ENCODE data around the gene IL12RB1. TPM values are rescaled to one million over a fixed set of nuclear protein-coding genes. Genes with fewer than 3 reads are reported as not detected.

The IL12RB1 gene
- total and polyA plus RNA-seq, 2 of the 13 experiments (the other 11 are each of a cell fraction or from before 2014, with no cell fraction given), result 0.03 to 0.04 TPM

DNA sequence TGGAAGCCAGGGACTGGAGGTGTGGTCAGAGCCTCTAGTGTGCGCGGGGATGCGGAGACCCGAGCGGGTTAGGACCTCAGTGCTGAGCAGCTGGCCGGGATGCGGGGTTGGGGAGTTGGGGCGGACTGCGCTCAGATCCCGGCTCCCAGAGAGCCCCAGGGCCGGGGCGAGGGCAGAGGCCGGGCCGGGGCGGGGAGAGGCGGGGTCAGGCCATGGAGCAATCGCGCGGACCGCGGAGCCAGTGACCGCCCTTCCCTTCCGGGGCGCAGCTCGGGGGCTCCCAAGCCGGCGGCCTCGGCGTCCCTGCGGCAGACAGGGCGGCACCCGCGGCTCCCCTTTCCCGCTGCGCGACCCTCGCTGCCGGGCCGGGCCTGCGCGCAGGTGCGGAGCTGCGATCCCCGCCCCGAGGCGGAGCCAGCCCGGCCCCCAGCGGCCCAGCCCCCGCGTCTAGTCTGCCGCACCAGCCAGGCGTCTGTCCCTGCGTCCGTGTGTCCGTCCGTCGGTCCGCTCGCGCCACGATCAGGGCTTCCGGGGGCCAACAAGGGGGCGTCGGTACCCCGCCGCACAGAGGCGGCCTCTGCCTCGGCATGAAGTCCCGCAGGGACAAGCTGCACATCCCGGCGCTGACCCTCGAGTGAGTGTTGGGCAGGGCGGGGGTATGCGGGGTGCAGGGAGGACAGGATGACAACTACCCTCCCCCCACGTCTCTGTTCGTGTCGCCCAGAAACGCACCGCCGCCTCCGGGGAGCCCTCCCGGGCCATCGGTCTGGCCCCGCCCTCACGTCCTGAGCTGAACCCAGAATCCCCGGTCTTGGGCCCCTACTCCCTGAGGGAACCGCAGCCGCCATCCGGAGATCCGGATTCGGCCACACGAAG lies 23.2 kb upstream of the IL12RB1 start (continued):
- TF ChIP-seq, protein P1, sequence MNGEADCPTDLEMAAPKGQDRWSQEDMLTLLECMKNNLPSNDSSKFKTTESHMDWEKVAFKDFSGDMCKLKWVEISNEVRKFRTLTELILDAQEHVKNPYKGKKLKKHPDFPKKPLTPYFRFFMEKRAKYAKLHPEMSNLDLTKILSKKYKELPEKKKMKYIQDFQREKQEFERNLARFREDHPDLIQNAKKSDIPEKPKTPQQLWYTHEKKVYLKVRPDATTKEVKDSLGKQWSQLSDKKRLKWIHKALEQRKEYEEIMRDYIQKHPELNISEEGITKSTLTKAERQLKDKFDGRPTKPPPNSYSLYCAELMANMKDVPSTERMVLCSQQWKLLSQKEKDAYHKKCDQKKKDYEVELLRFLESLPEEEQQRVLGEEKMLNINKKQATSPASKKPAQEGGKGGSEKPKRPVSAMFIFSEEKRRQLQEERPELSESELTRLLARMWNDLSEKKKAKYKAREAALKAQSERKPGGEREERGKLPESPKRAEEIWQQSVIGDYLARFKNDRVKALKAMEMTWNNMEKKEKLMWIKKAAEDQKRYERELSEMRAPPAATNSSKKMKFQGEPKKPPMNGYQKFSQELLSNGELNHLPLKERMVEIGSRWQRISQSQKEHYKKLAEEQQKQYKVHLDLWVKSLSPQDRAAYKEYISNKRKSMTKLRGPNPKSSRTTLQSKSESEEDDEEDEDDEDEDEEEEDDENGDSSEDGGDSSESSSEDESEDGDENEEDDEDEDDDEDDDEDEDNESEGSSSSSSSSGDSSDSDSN (CRISPR knock-in tag; IDR thresholded peaks at IDR 0.05), result peak; percentile 93
- TF ChIP-seq SUZ12 (IDR thresholded peaks at IDR 0.05; ENCODE audit: low read depth, low read length), result no peak
- no peak for TF ChIP-seq FOXO1 (CRISPR knock-in tag; IDR thresholded peaks at IDR 0.05)
- peak; percentile 61 for TF ChIP-seq RXRA (CRISPR knock-in tag; IDR thresholded peaks at IDR 0.05)
- TF ChIP-seq, protein P2, sequence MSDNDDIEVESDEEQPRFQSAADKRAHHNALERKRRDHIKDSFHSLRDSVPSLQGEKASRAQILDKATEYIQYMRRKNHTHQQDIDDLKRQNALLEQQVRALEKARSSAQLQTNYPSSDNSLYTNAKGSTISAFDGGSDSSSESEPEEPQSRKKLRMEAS (IDR thresholded peaks at IDR 0.05), result peak; percentile 44; the same call in 1 of the 2 replicates
- TF ChIP-seq MTA1 (CRISPR knock-in tag; IDR thresholded peaks at IDR 0.05; ENCODE audit: borderline replicate concordance), result 0 out of 2 replicates have a peak, but pooled peaks have one; percentile 17
- TF ChIP-seq ZNF451 (CRISPR knock-in tag; IDR thresholded peaks at IDR 0.05), result peak; percentile 10; the same call in 1 of the 2 replicates
- TF ChIP-seq, protein P3, sequence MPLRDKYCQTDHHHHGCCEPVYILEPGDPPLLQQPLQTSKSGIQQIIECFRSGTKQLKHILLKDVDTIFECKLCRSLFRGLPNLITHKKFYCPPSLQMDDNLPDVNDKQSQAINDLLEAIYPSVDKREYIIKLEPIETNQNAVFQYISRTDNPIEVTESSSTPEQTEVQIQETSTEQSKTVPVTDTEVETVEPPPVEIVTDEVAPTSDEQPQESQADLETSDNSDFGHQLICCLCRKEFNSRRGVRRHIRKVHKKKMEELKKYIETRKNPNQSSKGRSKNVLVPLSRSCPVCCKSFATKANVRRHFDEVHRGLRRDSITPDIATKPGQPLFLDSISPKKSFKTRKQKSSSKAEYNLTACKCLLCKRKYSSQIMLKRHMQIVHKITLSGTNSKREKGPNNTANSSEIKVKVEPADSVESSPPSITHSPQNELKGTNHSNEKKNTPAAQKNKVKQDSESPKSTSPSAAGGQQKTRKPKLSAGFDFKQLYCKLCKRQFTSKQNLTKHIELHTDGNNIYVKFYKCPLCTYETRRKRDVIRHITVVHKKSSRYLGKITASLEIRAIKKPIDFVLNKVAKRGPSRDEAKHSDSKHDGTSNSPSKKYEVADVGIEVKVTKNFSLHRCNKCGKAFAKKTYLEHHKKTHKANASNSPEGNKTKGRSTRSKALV (CRISPR knock-in tag; IDR thresholded peaks at IDR 0.05), result no peak
- TF ChIP-seq, protein P4, sequence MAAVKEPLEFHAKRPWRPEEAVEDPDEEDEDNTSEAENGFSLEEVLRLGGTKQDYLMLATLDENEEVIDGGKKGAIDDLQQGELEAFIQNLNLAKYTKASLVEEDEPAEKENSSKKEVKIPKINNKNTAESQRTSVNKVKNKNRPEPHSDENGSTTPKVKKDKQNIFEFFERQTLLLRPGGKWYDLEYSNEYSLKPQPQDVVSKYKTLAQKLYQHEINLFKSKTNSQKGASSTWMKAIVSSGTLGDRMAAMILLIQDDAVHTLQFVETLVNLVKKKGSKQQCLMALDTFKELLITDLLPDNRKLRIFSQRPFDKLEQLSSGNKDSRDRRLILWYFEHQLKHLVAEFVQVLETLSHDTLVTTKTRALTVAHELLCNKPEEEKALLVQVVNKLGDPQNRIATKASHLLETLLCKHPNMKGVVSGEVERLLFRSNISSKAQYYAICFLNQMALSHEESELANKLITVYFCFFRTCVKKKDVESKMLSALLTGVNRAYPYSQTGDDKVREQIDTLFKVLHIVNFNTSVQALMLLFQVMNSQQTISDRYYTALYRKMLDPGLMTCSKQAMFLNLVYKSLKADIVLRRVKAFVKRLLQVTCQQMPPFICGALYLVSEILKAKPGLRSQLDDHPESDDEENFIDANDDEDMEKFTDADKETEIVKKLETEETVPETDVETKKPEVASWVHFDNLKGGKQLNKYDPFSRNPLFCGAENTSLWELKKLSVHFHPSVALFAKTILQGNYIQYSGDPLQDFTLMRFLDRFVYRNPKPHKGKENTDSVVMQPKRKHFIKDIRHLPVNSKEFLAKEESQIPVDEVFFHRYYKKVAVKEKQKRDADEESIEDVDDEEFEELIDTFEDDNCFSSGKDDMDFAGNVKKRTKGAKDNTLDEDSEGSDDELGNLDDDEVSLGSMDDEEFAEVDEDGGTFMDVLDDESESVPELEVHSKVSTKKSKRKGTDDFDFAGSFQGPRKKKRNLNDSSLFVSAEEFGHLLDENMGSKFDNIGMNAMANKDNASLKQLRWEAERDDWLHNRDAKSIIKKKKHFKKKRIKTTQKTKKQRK (IDR thresholded peaks at IDR 0.05; ENCODE audit: low read length), result no peak
- no peak for TF ChIP-seq GTF3A (CRISPR knock-in tag; conservative IDR thresholded peaks at IDR 0.05)
- TF ChIP-seq, protein P5, sequence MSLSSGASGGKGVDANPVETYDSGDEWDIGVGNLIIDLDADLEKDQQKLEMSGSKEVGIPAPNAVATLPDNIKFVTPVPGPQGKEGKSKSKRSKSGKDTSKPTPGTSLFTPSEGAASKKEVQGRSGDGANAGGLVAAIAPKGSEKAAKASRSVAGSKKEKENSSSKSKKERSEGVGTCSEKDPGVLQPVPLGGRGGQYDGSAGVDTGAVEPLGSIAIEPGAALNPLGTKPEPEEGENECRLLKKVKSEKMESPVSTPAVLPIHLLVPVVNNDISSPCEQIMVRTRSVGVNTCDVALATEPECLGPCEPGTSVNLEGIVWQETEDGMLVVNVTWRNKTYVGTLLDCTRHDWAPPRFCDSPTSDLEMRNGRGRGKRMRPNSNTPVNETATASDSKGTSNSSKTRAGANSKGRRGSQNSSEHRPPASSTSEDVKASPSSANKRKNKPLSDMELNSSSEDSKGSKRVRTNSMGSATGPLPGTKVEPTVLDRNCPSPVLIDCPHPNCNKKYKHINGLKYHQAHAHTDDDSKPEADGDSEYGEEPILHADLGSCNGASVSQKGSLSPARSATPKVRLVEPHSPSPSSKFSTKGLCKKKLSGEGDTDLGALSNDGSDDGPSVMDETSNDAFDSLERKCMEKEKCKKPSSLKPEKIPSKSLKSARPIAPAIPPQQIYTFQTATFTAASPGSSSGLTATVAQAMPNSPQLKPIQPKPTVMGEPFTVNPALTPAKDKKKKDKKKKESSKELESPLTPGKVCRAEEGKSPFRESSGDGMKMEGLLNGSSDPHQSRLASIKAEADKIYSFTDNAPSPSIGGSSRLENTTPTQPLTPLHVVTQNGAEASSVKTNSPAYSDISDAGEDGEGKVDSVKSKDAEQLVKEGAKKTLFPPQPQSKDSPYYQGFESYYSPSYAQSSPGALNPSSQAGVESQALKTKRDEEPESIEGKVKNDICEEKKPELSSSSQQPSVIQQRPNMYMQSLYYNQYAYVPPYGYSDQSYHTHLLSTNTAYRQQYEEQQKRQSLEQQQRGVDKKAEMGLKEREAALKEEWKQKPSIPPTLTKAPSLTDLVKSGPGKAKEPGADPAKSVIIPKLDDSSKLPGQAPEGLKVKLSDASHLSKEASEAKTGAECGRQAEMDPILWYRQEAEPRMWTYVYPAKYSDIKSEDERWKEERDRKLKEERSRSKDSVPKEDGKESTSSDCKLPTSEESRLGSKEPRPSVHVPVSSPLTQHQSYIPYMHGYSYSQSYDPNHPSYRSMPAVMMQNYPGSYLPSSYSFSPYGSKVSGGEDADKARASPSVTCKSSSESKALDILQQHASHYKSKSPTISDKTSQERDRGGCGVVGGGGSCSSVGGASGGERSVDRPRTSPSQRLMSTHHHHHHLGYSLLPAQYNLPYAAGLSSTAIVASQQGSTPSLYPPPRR (CRISPR knock-in tag; IDR thresholded peaks at IDR 0.05; ENCODE audit: borderline replicate concordance), result 0 out of 2 replicates have a peak, but pooled peaks have one; percentile 6
- TF ChIP-seq PPARG (CRISPR knock-in tag; conservative IDR thresholded peaks at IDR 0.05), result no peak
- peak; percentile 68 for TF ChIP-seq ZFY (CRISPR knock-in tag; IDR thresholded peaks at IDR 0.05)
- TF ChIP-seq KLF13 (CRISPR knock-in tag; IDR thresholded peaks at IDR 0.05), result no peak
- peak; percentile 55 for TF ChIP-seq SRSF1 (optimal IDR thresholded peaks at IDR 0.05; ENCODE audit: low read depth, low read length)
